PC-9 (cell line): Measurements from ENCODE around the gene CCDC170. TPM values are rescaled to one million over a fixed set of nuclear protein-coding genes. Genes with fewer than 3 reads are reported as not detected.

Source experiments
- BruUV-seq: library from RNA; stranded (reverse); fragments of 400-500 nt; replicated peaks from 2 replicates; lab custom pipeline; 2021; lab: Mats Ljungman, UMichigan
- CTCF ChIA-PET: fragments of 300-600 bp; sonication (Branson Sonifier 250); formaldehyde crosslinking; loops from one replicate; lab custom pipeline; 2022; ENCODE audit warnings: antibody characterized with exemption; lab: Charles Lee
- POLR2A ChIA-PET: fragments of 300-600 bp; sonication (Branson Sonifier 250); formaldehyde crosslinking; loops from one replicate; lab custom pipeline; 2022; ENCODE audit warnings: antibody characterized with exemption; ENCODE audit not compliant: unreplicated experiment; lab: Charles Lee
- DNase-seq, 2 experiments: peaks; one replicate each; pipeline versions ENCODE4 v3.0.0 to v3.0.0-alpha.2; 2015 to 2022; ENCODE audit warnings: mixed read lengths in 1 of 2
- H2AFZ ChIP-seq: fragments of 200-600 bp; sonication (generic); 2 replicates; pipeline ENCODE4 v1.8.1; 2017; ENCODE audit warnings: antibody characterized with exemption
- H3F3A ChIP-seq: fragments of 200-600 bp; sonication (generic); 2 replicates; pipeline ENCODE4 v1.8.1; 2017; ENCODE audit warnings: antibody characterized with exemption, mild to moderate bottlenecking, low read depth; ENCODE audit not compliant: insufficient read depth
- H3K27ac ChIP-seq: fragments of 200-600 bp; sonication (generic); 2 replicates; pipeline ENCODE4 v1.6.1; 2016; ENCODE audit warnings: mixed run types
- H3K27me3 ChIP-seq: fragments of 200-600 bp; sonication (generic); 2 replicates; pipeline ENCODE4 v1.6.1; 2016; ENCODE audit warnings: low read depth, mixed run types; ENCODE audit not compliant: insufficient read depth
- H3K36me3 ChIP-seq: fragments of 200-600 bp; sonication (generic); 2 replicates; pipeline ENCODE4 v1.6.1; 2016; ENCODE audit warnings: low read depth, mixed run types
- H3K4me1 ChIP-seq: fragments of 200-600 bp; sonication (generic); replicated peaks from 2 replicates; pipeline ENCODE4 v1.6.1; 2016; ENCODE audit warnings: mixed run types; ENCODE audit not compliant: insufficient read depth
- H3K4me2 ChIP-seq: fragments of 200-600 bp; sonication (generic); 2 replicates; pipeline ENCODE4 v1.6.1; 2017; ENCODE audit warnings: mixed run types
- H3K4me3 ChIP-seq: fragments of 200-600 bp; sonication (generic); 2 replicates; pipeline ENCODE4 v1.6.1; 2016; ENCODE audit warnings: mixed run types
- H3K79me2 ChIP-seq: fragments of 200-600 bp; sonication (generic); 2 replicates; pipeline ENCODE4 v1.6.1; 2017; ENCODE audit warnings: low read depth, mixed run types
- H3K9me2 ChIP-seq: fragments of 200-600 bp; sonication (generic); 2 replicates; pipeline ENCODE4 v1.8.1; 2017; ENCODE audit warnings: mild to moderate bottlenecking; ENCODE audit not compliant: insufficient read depth
- H3K9me3 ChIP-seq: fragments of 200-600 bp; sonication (generic); 2 replicates; pipeline ENCODE4 v1.8.1; 2016; ENCODE audit warnings: low read depth; ENCODE audit not compliant: insufficient read depth
- H4K20me1 ChIP-seq: fragments of 200-600 bp; sonication (generic); 2 replicates; pipeline ENCODE4 v1.8.1; 2017; ENCODE audit not compliant: insufficient read depth
- CTCF ChIP-seq: fragments of 200-600 bp; sonication (generic); conservative IDR thresholded peaks from 2 replicates; pipeline ENCODE4 v1.6.1; 2017; ENCODE audit warnings: mixed run types, antibody characterized with exemption, mild to moderate bottlenecking, moderate library complexity
- EZH2 ChIP-seq: fragments of 200-600 bp; sonication (generic); IDR thresholded peaks from 2 replicates; pipeline ENCODE4 v1.8.0; 2017; ENCODE audit warnings: antibody characterized with exemption, low read depth
- intact Hi-C: fragments of 100-400 bp; cut with micrococcal nuclease; formaldehyde crosslinking; loops from one replicate; pipeline ENCODE4 v1.10.0; 2022; ENCODE audit not compliant: unreplicated experiment
- total RNA-seq: library from RNA; stranded (reverse); gene quantifications from 2 replicates; pipeline ENCODE4 v1.2.3, GENCODE V29; 2021

CCDC170 gene
- total RNA-seq, 1 experiment from 2014 or later: 1.6 TPM

DNA sequence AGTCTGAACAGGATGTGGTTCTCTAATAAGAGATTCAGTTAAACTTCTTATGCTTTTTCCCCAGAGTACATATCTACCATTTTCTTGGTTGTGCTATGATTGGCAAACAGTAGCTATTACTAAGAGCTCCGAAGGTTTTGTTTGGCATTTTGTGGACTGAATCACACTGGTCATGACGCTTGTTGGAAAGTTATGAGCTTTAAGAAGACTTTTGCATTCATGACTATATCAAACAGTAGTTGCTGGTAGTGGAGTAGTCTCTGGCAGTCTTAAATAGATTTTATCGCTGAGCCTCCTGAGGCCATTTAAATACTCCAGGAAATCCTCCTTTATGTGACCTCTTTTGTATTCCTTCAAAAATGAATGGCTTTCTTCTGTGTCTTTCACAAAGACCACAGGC is 40.8 kb downstream of the CCDC170 start:
- Histone ChIP-seq H3K4me2 (no peak overlapping the region), H2AFZ (no peak overlapping the region), H3K4me3 (no peak overlapping the region), H3K27ac (no peak overlapping the region), H3K9me2 (no peaks in the 10 kb centered on the region), H3K27me3 (no peaks in the 10 kb centered on the region), H3K9me3 (0 out of 2 replicates have a peak, but pooled peaks cover 3% of the 10 kb centered on the region), H4K20me1 (no peaks in the 10 kb centered on the region), H3K4me1 (no peaks in the 10 kb centered on the region), H3F3A (no peaks in the 10 kb centered on the region), H3K36me3 (no peaks in the 10 kb centered on the region), H3K79me2 (no peaks in the 10 kb centered on the region)
- no peak for DNase-seq
- ChIA-PET POLR2A (no interaction called here), CTCF (no interaction called here)
- no peak for TF ChIP-seq CTCF
- TF ChIP-seq EZH2: no peak
- BruUV-seq: no TSS peak
- intact Hi-C loops: no loop called here

DNA sequence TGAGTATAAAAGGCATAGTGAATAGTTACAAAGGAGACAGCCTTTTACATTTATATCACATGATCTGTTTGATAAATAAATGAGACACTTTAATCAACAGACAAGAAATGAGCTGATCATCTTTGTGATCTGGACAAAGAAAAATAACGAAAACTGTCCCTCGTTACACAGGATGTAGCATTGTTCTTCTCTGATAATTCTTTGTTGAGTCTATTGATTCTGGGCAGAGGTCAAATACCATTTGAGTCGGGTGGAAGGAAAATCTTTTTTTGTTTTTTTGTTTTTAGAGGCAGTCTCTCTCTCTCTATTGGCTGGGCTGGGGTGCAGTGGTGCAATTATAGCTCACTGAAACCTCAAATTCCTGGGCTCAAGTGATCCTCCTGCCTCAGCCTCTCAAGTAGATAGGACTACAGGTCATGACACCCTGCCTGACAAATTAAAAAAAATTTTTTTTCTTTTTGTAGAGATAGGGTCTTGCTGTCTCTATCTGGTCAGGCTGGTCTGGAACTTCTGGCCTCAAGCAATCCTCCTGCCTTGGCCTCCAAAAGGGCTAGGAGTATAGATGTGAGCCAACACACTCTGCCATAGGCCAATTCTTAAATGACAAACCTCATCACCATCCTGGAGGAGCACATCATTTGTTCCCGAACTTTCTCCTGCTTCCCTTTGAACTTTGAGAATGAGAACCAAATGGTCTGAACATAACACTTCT is 41.8 kb downstream of the CCDC170 start:
- Histone ChIP-seq H3K9me2 (no peaks in the 10 kb centered on the region), H2AFZ (no peak overlapping the region), H3K9me3 (0 out of 2 replicates have a peak, but pooled peaks cover 5% of the 10 kb centered on the region), H3F3A (no peaks in the 10 kb centered on the region), H3K27ac (no peak overlapping the region), H3K36me3 (no peaks in the 10 kb centered on the region), H3K4me1 (no peaks in the 10 kb centered on the region), H3K4me3 (no peak overlapping the region), H3K27me3 (no peaks in the 10 kb centered on the region), H3K79me2 (no peaks in the 10 kb centered on the region), H4K20me1 (no peaks in the 10 kb centered on the region), H3K4me2 (no peak overlapping the region)
- no peak for DNase-seq
- no TSS peak for BruUV-seq
- CTCF ChIA-PET: no interaction called here
- POLR2A ChIA-PET: no interaction called here
- intact Hi-C loops: no loop called here
- TF ChIP-seq EZH2: no peak
- TF ChIP-seq CTCF: no peak

GRCh38 chr6:151536188-151536479 is 42.3 kb downstream of the CCDC170 start:
- Histone ChIP-seq H3K27me3 (no peaks in the 10 kb centered on the region), H3K4me2 (no peak overlapping the region), H3K36me3 (no peaks in the 10 kb centered on the region), H3K9me3 (0 out of 2 replicates have a peak, but pooled peaks cover 5% of the 10 kb centered on the region), H3F3A (no peaks in the 10 kb centered on the region), H2AFZ (no peak overlapping the region), H3K27ac (no peak overlapping the region), H3K4me3 (no peak overlapping the region), H4K20me1 (no peaks in the 10 kb centered on the region), H3K9me2 (no peaks in the 10 kb centered on the region), H3K4me1 (no peaks in the 10 kb centered on the region), H3K79me2 (no peaks in the 10 kb centered on the region)
- TF ChIP-seq EZH2 (no peak), CTCF (no peak)
- DNase-seq: no peak
- no TSS peak for BruUV-seq
- intact Hi-C loops: no loop called here
- ChIA-PET CTCF (no interaction called here), POLR2A (no interaction called here)
